WTC11 (cell line): ENCODE data around the gene PSMF1. TPM values are rescaled to one million over a fixed set of nuclear protein-coding genes. Genes with fewer than 3 reads are reported as not detected.

Experiments used
- ATAC-seq: fragments of 200-7000 bp; cut with Tn5 transposase; 2 replicates; pipeline ENCODE4 v1.10.0; 2021; ENCODE audit warnings: mild to moderate bottlenecking, moderate library complexity
- CTCF ChIA-PET: fragments of 300-600 bp; sonication (Branson Sonifier 250); formaldehyde crosslinking; loops from one replicate; lab custom pipeline; 2021; ENCODE audit warnings: antibody characterized with exemption; lab: Charles Lee
- POLR2A ChIA-PET: fragments of 350-600 bp; sonication (Branson Sonifier 250); formaldehyde crosslinking; loops from one replicate; lab custom pipeline; 2021; ENCODE audit warnings: antibody characterized with exemption; lab: Charles Lee
- DNase-seq: peaks from one replicate; pipeline ENCODE4 v3.0.0; 2021; ENCODE audit warnings: low spot score
- H3K27ac Mint-ChIP-seq: 2 replicates; pipeline ENCODE4 v1.8.0; 2021; ENCODE audit warnings: mixed read lengths
- H3K27me3 Mint-ChIP-seq: 2 replicates; pipeline ENCODE4 v1.8.0; 2021; ENCODE audit warnings: low read depth, mild to moderate bottlenecking, moderate library complexity, mixed read lengths
- H3K36me3 Mint-ChIP-seq: 2 replicates; pipeline ENCODE4 v1.8.0; 2021; ENCODE audit warnings: mixed read lengths
- H3K4me1 Mint-ChIP-seq: 2 replicates; pipeline ENCODE4 v1.8.0; 2022; ENCODE audit warnings: mixed read lengths
- H3K4me3 Mint-ChIP-seq: 2 replicates; pipeline ENCODE4 v1.8.0; 2021; ENCODE audit warnings: mild to moderate bottlenecking, moderate library complexity, mixed read lengths
- H3K9me3 Mint-ChIP-seq: 2 replicates; pipeline ENCODE4 v1.8.0; 2021; ENCODE audit warnings: mixed read lengths
- CREB1 ChIP-seq: sonication (generic); formaldehyde crosslinking; IDR thresholded peaks from 2 replicates; pipeline ENCODE4 v1.8.0; 2023; ENCODE audit warnings: mild to moderate bottlenecking, missing genetic modification reagents
- FOXJ3 ChIP-seq: sonication (generic); formaldehyde crosslinking; IDR thresholded peaks from 2 replicates; pipeline ENCODE4 v1.9.0; 2021; ENCODE audit warnings: missing genetic modification reagents, mild to moderate bottlenecking, borderline replicate concordance
- GABPB1 ChIP-seq: sonication (generic); formaldehyde crosslinking; IDR thresholded peaks from 2 replicates; pipeline ENCODE4 v1.8.1; 2023; ENCODE audit warnings: mild to moderate bottlenecking, missing genetic modification reagents
- IRF2 ChIP-seq: sonication (generic); formaldehyde crosslinking; IDR thresholded peaks from 2 replicates; pipeline ENCODE4 v1.8.0; 2022; ENCODE audit warnings: low read depth, missing genetic modification reagents, borderline replicate concordance
- NFE2L1 ChIP-seq: sonication (generic); formaldehyde crosslinking; IDR thresholded peaks from 2 replicates; pipeline ENCODE4 v1.8.1; 2023; ENCODE audit warnings: missing genetic modification reagents
- NR3C1 ChIP-seq: sonication (generic); formaldehyde crosslinking; conservative IDR thresholded peaks from 2 replicates; pipeline ENCODE4 v1.8.1; 2023; ENCODE audit warnings: low read depth, mild to moderate bottlenecking, missing genetic modification reagents
- PRRX2 ChIP-seq: fragments of 250-450 bp; sonication (Bioruptor Pico); IDR thresholded peaks from 2 replicates; pipeline ENCODE4 v1.8.0; 2021; ENCODE audit warnings: mild to moderate bottlenecking
- TCF7 ChIP-seq: sonication (generic); formaldehyde crosslinking; IDR thresholded peaks from 2 replicates; pipeline ENCODE4 v1.8.0; 2022; ENCODE audit warnings: mild to moderate bottlenecking, low read depth, missing genetic modification reagents, moderate library complexity
- TEAD4 ChIP-seq: sonication (generic); formaldehyde crosslinking; IDR thresholded peaks from 2 replicates; pipeline ENCODE4 v1.8.0; 2022; ENCODE audit warnings: mild to moderate bottlenecking, missing genetic modification reagents
- ZBTB21 ChIP-seq: sonication (generic); formaldehyde crosslinking; IDR thresholded peaks from 2 replicates; pipeline ENCODE4 v1.8.1; 2023; ENCODE audit warnings: mild to moderate bottlenecking, missing genetic modification reagents, borderline replicate concordance
- ZNF671 ChIP-seq: fragments of 250-450 bp; sonication (Bioruptor Pico); IDR thresholded peaks from 2 replicates; pipeline ENCODE4 v1.8.0; 2021; ENCODE audit warnings: mild to moderate bottlenecking
- total RNA-seq: library from RNA; stranded (reverse); gene quantifications from 3 replicates; pipeline ENCODE4 v1.2.3, GENCODE V29; 2021
- TF ChIP-seq, protein P1 (sequence below): sonication (generic); formaldehyde crosslinking; conservative IDR thresholded peaks from 2 replicates; pipeline ENCODE4 v1.8.1; 2023; ENCODE audit warnings: mild to moderate bottlenecking, low read depth, missing genetic modification reagents, moderate library complexity
- TF ChIP-seq, protein P2 (sequence below): sonication (generic); formaldehyde crosslinking; IDR thresholded peaks from 2 replicates; pipeline ENCODE4 v1.8.0; 2022; ENCODE audit warnings: mild to moderate bottlenecking, missing genetic modification reagents
- TF ChIP-seq, protein P3 (sequence below): sonication (generic); formaldehyde crosslinking; conservative IDR thresholded peaks from 2 replicates; pipeline ENCODE4 v1.8.1; 2022; ENCODE audit warnings: mild to moderate bottlenecking, missing genetic modification reagents
- TF ChIP-seq, protein P4 (sequence below): sonication (generic); formaldehyde crosslinking; IDR thresholded peaks from 2 replicates; pipeline ENCODE4 v1.8.1; 2022; ENCODE audit warnings: low read depth, mild to moderate bottlenecking, moderate library complexity, missing genetic modification reagents, borderline replicate concordance
- TF ChIP-seq, protein P5 (sequence below): fragments of 250-450 bp; sonication (Bioruptor Pico); IDR thresholded peaks from 2 replicates; pipeline ENCODE4 v1.9.0; 2021; ENCODE audit warnings: mild to moderate bottlenecking
- TF ChIP-seq, protein P6 (sequence below): fragments of 250-450 bp; sonication (Bioruptor Pico); IDR thresholded peaks from 2 replicates; pipeline ENCODE4 v2.1.2; 2022; ENCODE audit warnings: mild to moderate bottlenecking, moderate library complexity
- TF ChIP-seq, protein P7 (sequence below): sonication (generic); formaldehyde crosslinking; IDR thresholded peaks from 2 replicates; pipeline ENCODE4 v1.8.1; 2022; ENCODE audit warnings: missing genetic modification reagents, borderline replicate concordance
- TF ChIP-seq, protein P8 (sequence below): sonication (generic); formaldehyde crosslinking; IDR thresholded peaks from 2 replicates; pipeline ENCODE4 v1.8.0; 2022; ENCODE audit warnings: mild to moderate bottlenecking, missing genetic modification reagents
- TF ChIP-seq, protein P9 (sequence below): fragments of 250-450 bp; sonication (Bioruptor Pico); IDR thresholded peaks from 2 replicates; pipeline ENCODE4 v1.8.0; 2021; ENCODE audit warnings: mild to moderate bottlenecking

PSMF1 gene
- total RNA-seq, 1 experiment from 2014 or later, result 113 TPM

DNA sequence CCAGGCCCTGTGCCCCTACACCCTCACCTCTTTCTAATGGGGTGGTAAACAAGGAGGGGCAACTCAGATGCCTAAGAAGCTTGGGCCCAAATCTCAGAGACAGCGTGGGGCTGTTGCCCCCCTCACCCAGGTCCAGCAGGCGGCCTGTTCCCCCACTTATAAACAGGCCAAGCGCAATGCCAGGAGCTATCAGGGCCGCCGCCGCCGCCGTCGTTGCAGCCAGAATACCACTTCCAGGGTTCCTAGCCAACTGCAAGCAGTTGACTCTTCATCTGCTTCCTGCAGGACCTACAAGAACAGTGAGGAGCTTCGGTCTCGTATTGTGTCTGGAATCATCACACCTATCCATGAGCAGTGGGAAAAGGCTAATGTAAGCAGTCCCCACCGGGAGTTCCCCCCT is 16.4 kb downstream of the PSMF1 start (continued):
- TF ChIP-seq, protein P1, sequence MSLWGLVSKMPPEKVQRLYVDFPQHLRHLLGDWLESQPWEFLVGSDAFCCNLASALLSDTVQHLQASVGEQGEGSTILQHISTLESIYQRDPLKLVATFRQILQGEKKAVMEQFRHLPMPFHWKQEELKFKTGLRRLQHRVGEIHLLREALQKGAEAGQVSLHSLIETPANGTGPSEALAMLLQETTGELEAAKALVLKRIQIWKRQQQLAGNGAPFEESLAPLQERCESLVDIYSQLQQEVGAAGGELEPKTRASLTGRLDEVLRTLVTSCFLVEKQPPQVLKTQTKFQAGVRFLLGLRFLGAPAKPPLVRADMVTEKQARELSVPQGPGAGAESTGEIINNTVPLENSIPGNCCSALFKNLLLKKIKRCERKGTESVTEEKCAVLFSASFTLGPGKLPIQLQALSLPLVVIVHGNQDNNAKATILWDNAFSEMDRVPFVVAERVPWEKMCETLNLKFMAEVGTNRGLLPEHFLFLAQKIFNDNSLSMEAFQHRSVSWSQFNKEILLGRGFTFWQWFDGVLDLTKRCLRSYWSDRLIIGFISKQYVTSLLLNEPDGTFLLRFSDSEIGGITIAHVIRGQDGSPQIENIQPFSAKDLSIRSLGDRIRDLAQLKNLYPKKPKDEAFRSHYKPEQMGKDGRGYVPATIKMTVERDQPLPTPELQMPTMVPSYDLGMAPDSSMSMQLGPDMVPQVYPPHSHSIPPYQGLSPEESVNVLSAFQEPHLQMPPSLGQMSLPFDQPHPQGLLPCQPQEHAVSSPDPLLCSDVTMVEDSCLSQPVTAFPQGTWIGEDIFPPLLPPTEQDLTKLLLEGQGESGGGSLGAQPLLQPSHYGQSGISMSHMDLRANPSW, result no peak
- TF ChIP-seq, protein P2, sequence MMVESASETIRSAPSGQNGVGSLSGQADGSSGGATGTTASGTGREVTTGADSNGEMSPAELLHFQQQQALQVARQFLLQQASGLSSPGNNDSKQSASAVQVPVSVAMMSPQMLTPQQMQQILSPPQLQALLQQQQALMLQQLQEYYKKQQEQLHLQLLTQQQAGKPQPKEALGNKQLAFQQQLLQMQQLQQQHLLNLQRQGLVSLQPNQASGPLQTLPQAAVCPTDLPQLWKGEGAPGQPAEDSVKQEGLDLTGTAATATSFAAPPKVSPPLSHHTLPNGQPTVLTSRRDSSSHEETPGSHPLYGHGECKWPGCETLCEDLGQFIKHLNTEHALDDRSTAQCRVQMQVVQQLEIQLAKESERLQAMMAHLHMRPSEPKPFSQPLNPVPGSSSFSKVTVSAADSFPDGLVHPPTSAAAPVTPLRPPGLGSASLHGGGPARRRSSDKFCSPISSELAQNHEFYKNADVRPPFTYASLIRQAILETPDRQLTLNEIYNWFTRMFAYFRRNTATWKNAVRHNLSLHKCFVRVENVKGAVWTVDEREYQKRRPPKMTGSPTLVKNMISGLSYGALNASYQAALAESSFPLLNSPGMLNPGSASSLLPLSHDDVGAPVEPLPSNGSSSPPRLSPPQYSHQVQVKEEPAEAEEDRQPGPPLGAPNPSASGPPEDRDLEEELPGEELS, result no peak
- TF ChIP-seq PRRX2 (CRISPR knock-in tag), result no peak
- TF ChIP-seq, protein P3, sequence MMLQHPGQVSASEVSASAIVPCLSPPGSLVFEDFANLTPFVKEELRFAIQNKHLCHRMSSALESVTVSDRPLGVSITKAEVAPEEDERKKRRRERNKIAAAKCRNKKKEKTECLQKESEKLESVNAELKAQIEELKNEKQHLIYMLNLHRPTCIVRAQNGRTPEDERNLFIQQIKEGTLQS (CRISPR knock-in tag), result no peak

DNA sequence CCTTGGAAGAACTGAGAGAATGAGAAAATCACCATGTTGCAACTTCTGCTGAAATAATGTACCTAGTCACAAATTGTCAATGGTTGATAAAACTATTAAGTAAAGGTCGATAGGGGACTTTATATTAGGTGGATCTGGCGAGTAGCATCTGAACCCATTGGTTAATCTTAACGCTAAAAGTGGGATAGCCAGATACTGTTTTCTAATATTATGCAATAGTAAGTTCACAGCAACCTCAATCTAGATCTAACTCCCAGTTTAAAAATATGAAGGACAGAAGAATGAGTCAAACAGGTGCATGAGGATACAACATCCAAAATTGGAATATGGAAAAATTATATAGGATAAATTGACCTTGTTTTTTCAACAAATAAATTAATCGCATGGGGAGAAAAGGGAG is 18.8 kb downstream of the PSMF1 start:
- no peaks in the 10 kb centered on the region; the same call in 1 of the 2 replicates for H3K9me3 Mint-ChIP-seq
- no peak for ATAC-seq
- CTCF ChIA-PET, result no interaction called here
- no peaks in the 10 kb centered on the region for H3K27me3 Mint-ChIP-seq
- no peak overlapping the region for H3K27ac Mint-ChIP-seq
- DNase-seq, result no peak
- no peaks in the 10 kb centered on the region for H3K4me1 Mint-ChIP-seq
- H3K36me3 Mint-ChIP-seq, result peaks cover 62% of the 10 kb centered on the region
- POLR2A ChIA-PET, result no interaction called here
- TF ChIP-seq TCF7 (CRISPR knock-in tag), result no peak
- TF ChIP-seq IRF2, result no peak
- no peak for TF ChIP-seq FOXJ3 (CRISPR knock-in tag)
- TF ChIP-seq ZBTB21, result no peak
- TF ChIP-seq, protein P4, sequence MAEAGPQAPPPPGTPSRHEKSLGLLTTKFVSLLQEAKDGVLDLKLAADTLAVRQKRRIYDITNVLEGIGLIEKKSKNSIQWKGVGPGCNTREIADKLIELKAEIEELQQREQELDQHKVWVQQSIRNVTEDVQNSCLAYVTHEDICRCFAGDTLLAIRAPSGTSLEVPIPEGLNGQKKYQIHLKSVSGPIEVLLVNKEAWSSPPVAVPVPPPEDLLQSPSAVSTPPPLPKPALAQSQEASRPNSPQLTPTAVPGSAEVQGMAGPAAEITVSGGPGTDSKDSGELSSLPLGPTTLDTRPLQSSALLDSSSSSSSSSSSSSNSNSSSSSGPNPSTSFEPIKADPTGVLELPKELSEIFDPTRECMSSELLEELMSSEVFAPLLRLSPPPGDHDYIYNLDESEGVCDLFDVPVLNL (CRISPR knock-in tag), result no peak
- no peak for TF ChIP-seq NFE2L1
- TF ChIP-seq, protein P5, sequence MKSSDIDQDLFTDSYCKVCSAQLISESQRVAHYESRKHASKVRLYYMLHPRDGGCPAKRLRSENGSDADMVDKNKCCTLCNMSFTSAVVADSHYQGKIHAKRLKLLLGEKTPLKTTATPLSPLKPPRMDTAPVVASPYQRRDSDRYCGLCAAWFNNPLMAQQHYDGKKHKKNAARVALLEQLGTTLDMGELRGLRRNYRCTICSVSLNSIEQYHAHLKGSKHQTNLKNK (CRISPR knock-in tag), result no peak
- TF ChIP-seq, protein P6, sequence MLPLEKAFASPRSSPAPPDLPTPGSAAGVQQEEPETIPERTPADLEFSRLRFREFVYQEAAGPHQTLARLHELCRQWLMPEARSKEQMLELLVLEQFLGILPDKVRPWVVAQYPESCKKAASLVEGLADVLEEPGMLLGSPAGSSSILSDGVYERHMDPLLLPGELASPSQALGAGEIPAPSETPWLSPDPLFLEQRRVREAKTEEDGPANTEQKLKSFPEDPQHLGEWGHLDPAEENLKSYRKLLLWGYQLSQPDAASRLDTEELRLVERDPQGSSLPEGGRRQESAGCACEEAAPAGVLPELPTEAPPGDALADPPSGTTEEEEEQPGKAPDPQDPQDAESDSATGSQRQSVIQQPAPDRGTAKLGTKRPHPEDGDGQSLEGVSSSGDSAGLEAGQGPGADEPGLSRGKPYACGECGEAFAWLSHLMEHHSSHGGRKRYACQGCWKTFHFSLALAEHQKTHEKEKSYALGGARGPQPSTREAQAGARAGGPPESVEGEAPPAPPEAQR (CRISPR knock-in tag), result no peak
- TF ChIP-seq, protein P7, sequence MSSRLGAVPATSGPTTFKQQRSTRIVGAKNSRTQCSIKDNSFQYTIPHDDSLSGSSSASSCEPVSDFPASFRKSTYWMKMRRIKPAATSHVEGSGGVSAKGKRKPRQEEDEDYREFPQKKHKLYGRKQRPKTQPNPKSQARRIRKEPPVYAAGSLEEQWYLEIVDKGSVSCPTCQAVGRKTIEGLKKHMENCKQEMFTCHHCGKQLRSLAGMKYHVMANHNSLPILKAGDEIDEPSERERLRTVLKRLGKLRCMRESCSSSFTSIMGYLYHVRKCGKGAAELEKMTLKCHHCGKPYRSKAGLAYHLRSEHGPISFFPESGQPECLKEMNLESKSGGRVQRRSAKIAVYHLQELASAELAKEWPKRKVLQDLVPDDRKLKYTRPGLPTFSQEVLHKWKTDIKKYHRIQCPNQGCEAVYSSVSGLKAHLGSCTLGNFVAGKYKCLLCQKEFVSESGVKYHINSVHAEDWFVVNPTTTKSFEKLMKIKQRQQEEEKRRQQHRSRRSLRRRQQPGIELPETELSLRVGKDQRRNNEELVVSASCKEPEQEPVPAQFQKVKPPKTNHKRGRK (CRISPR knock-in tag), result no peak
- TF ChIP-seq TEAD4 (CRISPR knock-in tag), result no peak
- no peak for TF ChIP-seq CREB1 (CRISPR knock-in tag)
- no peak for TF ChIP-seq NR3C1 (CRISPR knock-in tag)
- TF ChIP-seq GABPB1 (CRISPR knock-in tag), result no peak
- TF ChIP-seq, protein P8, sequence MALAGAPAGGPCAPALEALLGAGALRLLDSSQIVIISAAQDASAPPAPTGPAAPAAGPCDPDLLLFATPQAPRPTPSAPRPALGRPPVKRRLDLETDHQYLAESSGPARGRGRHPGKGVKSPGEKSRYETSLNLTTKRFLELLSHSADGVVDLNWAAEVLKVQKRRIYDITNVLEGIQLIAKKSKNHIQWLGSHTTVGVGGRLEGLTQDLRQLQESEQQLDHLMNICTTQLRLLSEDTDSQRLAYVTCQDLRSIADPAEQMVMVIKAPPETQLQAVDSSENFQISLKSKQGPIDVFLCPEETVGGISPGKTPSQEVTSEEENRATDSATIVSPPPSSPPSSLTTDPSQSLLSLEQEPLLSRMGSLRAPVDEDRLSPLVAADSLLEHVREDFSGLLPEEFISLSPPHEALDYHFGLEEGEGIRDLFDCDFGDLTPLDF, result no peak
- TF ChIP-seq, protein P9, sequence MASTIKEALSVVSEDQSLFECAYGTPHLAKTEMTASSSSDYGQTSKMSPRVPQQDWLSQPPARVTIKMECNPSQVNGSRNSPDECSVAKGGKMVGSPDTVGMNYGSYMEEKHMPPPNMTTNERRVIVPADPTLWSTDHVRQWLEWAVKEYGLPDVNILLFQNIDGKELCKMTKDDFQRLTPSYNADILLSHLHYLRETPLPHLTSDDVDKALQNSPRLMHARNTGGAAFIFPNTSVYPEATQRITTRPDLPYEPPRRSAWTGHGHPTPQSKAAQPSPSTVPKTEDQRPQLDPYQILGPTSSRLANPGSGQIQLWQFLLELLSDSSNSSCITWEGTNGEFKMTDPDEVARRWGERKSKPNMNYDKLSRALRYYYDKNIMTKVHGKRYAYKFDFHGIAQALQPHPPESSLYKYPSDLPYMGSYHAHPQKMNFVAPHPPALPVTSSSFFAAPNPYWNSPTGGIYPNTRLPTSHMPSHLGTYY, result no peak
- no peak for TF ChIP-seq ZNF671 (CRISPR knock-in tag)
- H3K4me3 Mint-ChIP-seq, result no peak overlapping the region
